HG03460 (cell line): Measurements from ENCODE around the gene PGLYRP3.

Source experiments
- ATAC-seq: cut with Tn5 transposase; IDR thresholded peaks from one replicate; pipeline ENCODE4 v1.9.1; 2021; ENCODE audit not compliant: unreplicated experiment

Gene PGLYRP3

GRCh38 chr1:153261281-153262069 lies 51.3 kb downstream of the PGLYRP3 start:
- ATAC-seq, result no peak

GRCh38 chr1:153260585-153261280 lies 52.0 kb downstream of the PGLYRP3 start:
- no peak for ATAC-seq

- no peak for ATAC-seq
Observed at GRCh38 chr1:153259387-153259786, 53.4 kb downstream of the PGLYRP3 start, which contains the start of gene LORICRIN. TSS of gene LORICRIN (plus strand) at chr1:153259687. CDS start at chr1:153260950, 1,263 bp downstream.

GRCh38 chr1:153253693-153254092 lies 59.1 kb downstream of the PGLYRP3 start:
- ATAC-seq, result peak; percentile 59

- ATAC-seq, result no peak
Observed at GRCh38 chr1:153253076-153253475, 59.7 kb downstream of the PGLYRP3 start.

GRCh38 chr1:153251988-153252387 lies 60.8 kb downstream of the PGLYRP3 start:
- no peak for ATAC-seq

- no peak for ATAC-seq
Observed at GRCh38 chr1:153251562-153251961, 61.2 kb downstream of the PGLYRP3 start.

GRCh38 chr1:153251087-153251486 lies 61.7 kb downstream of the PGLYRP3 start:
- no peak for ATAC-seq

- ATAC-seq, result no peak
Observed at GRCh38 chr1:153250166-153250565, 62.6 kb downstream of the PGLYRP3 start.

- no peak for ATAC-seq
Observed at GRCh38 chr1:153248176-153248879, 64.4 kb downstream of the PGLYRP3 start.
